ACC112 (cell line): Measurements from ENCODE around the gene CDH8.

Experiments
- H2AFZ ChIP-seq: fragments of 200-600 bp; sonication (generic); one replicate; pipeline ENCODE4 v1.6.0; 2017; ENCODE audit warnings: antibody characterized with exemption, low read length; ENCODE audit not compliant: unreplicated experiment
- H3K27ac ChIP-seq: fragments of 200-600 bp; sonication (generic); 2 replicates; pipeline ENCODE4 v1.5.1; 2014; ENCODE audit warnings: low read depth, mild to moderate bottlenecking, antibody characterized with exemption, low read length, moderate library complexity
- H3K27me3 ChIP-seq: fragments of 200-600 bp; sonication (generic); 2 replicates; pipeline ENCODE4 v1.6.1; 2014; ENCODE audit warnings: mild to moderate bottlenecking, antibody characterized with exemption, low read length, moderate library complexity, mixed read lengths; ENCODE audit not compliant: insufficient read depth
- H3K36me3 ChIP-seq: fragments of 200-600 bp; sonication (generic); 2 replicates; pipeline ENCODE4 v1.6.1; 2016; ENCODE audit warnings: mild to moderate bottlenecking, antibody characterized with exemption, low read length, moderate library complexity, mixed read lengths; ENCODE audit not compliant: insufficient read depth
- H3K4me1 ChIP-seq: fragments of 200-600 bp; sonication (generic); one replicate; pipeline ENCODE4 v1.6.1; 2016; ENCODE audit warnings: low read length, mixed read lengths; ENCODE audit not compliant: insufficient read depth, unreplicated experiment, control insufficient read depth
- H3K4me3 ChIP-seq: fragments of 200-600 bp; sonication (generic); 2 replicates; pipeline ENCODE4 v1.5.1; 2014; ENCODE audit warnings: mild to moderate bottlenecking, low read depth, low read length
- H3K79me2 ChIP-seq: fragments of 200-600 bp; sonication (generic); one replicate; pipeline ENCODE4 v1.6.0; 2016; ENCODE audit warnings: low read length; ENCODE audit not compliant: control insufficient read depth, unreplicated experiment, insufficient read depth

Gene CDH8

GRCh38 chr16:62033065-62033464, 3.2 kb downstream of the CDH8 start:
- no peak overlapping the region for H3K4me3 ChIP-seq
- H3K79me2 ChIP-seq, result no peaks in the 10 kb centered on the region
- H3K36me3 ChIP-seq, result no peaks in the 10 kb centered on the region
- H2AFZ ChIP-seq, result no peak overlapping the region
- no peak overlapping the region for H3K27ac ChIP-seq
- peaks cover 41% of the 10 kb centered on the region for H3K27me3 ChIP-seq
- no peaks in the 10 kb centered on the region for H3K4me1 ChIP-seq

- H3K36me3 ChIP-seq, result no peaks in the 10 kb centered on the region
- no peak overlapping the region for H3K4me3 ChIP-seq
- H3K4me1 ChIP-seq, result no peaks in the 10 kb centered on the region
- peaks cover 21% of the 10 kb centered on the region for H3K27me3 ChIP-seq
- H3K79me2 ChIP-seq, result no peaks in the 10 kb centered on the region
- no peak overlapping the region for H3K27ac ChIP-seq
- H2AFZ ChIP-seq, result no peak overlapping the region
Observed at GRCh38 chr16:62029947-62030346, 6.3 kb downstream of the CDH8 start.

- Histone ChIP-seq H2AFZ (no peak overlapping the region), H3K36me3 (no peaks in the 10 kb centered on the region), H3K27ac (no peak overlapping the region), H3K79me2 (no peaks in the 10 kb centered on the region), H3K27me3 (no peaks in the 10 kb centered on the region), H3K4me1 (no peaks in the 10 kb centered on the region), H3K4me3 (no peak overlapping the region)
Observed at GRCh38 chr16:62022688-62023087, 13.6 kb downstream of the CDH8 start.

GRCh38 chr16:62021161-62021581, 15.1 kb downstream of the CDH8 start:
- Histone ChIP-seq H3K36me3 (no peaks in the 10 kb centered on the region), H3K4me3 (no peak overlapping the region), H3K4me1 (no peaks in the 10 kb centered on the region), H3K79me2 (no peaks in the 10 kb centered on the region), H3K27me3 (no peaks in the 10 kb centered on the region), H3K27ac (no peak overlapping the region), H2AFZ (no peak overlapping the region)

- no peaks in the 10 kb centered on the region for H3K4me1 ChIP-seq
- H3K27ac ChIP-seq, result no peak overlapping the region
- H3K79me2 ChIP-seq, result no peaks in the 10 kb centered on the region
- H3K4me3 ChIP-seq, result no peak overlapping the region
- no peak overlapping the region for H2AFZ ChIP-seq
- H3K36me3 ChIP-seq, result no peaks in the 10 kb centered on the region
- H3K27me3 ChIP-seq, result no peaks in the 10 kb centered on the region
Observed at GRCh38 chr16:62020681-62021080, 15.6 kb downstream of the CDH8 start.

GRCh38 chr16:62019851-62020250, 16.4 kb downstream of the CDH8 start:
- Histone ChIP-seq H3K4me1 (no peaks in the 10 kb centered on the region), H3K36me3 (no peaks in the 10 kb centered on the region), H3K27me3 (no peaks in the 10 kb centered on the region), H3K4me3 (no peak overlapping the region), H3K27ac (no peak overlapping the region), H2AFZ (no peak overlapping the region), H3K79me2 (no peaks in the 10 kb centered on the region)

GRCh38 chr16:62018301-62019060, 17.8 kb downstream of the CDH8 start:
- Histone ChIP-seq H3K27ac (no peak overlapping the region), H3K27me3 (no peaks in the 10 kb centered on the region), H3K36me3 (no peaks in the 10 kb centered on the region), H3K4me1 (no peaks in the 10 kb centered on the region), H3K4me3 (no peak overlapping the region), H2AFZ (no peak overlapping the region), H3K79me2 (no peaks in the 10 kb centered on the region)

GRCh38 chr16:62014319-62014923, 21.8 kb downstream of the CDH8 start:
- no peak overlapping the region for H3K4me3 ChIP-seq
- no peak overlapping the region for H3K27ac ChIP-seq
- no peaks in the 10 kb centered on the region for H3K4me1 ChIP-seq
- no peaks in the 10 kb centered on the region for H3K27me3 ChIP-seq
- no peaks in the 10 kb centered on the region for H3K36me3 ChIP-seq
- H2AFZ ChIP-seq, result no peak overlapping the region
- H3K79me2 ChIP-seq, result no peaks in the 10 kb centered on the region

GRCh38 chr16:62010186-62010585, 26.1 kb downstream of the CDH8 start:
- H3K27ac ChIP-seq, result no peak overlapping the region
- no peak overlapping the region for H3K4me3 ChIP-seq
- no peaks in the 10 kb centered on the region for H3K27me3 ChIP-seq
- H3K79me2 ChIP-seq, result no peaks in the 10 kb centered on the region
- no peaks in the 10 kb centered on the region for H3K4me1 ChIP-seq
- H3K36me3 ChIP-seq, result no peaks in the 10 kb centered on the region
- no peak overlapping the region for H2AFZ ChIP-seq

- Histone ChIP-seq H3K27me3 (no peaks in the 10 kb centered on the region), H3K4me3 (no peak overlapping the region), H3K36me3 (no peaks in the 10 kb centered on the region), H3K79me2 (no peaks in the 10 kb centered on the region), H3K27ac (no peak overlapping the region), H2AFZ (no peak overlapping the region), H3K4me1 (no peaks in the 10 kb centered on the region)
Observed at GRCh38 chr16:61998460-61998859, 37.8 kb downstream of the CDH8 start.

- no peaks in the 10 kb centered on the region for H3K4me1 ChIP-seq
- no peaks in the 10 kb centered on the region for H3K27me3 ChIP-seq
- H3K27ac ChIP-seq, result no peak overlapping the region
- no peak overlapping the region for H2AFZ ChIP-seq
- no peaks in the 10 kb centered on the region for H3K79me2 ChIP-seq
- H3K36me3 ChIP-seq, result no peaks in the 10 kb centered on the region
- H3K4me3 ChIP-seq, result no peak overlapping the region
Observed at GRCh38 chr16:61993108-61993507, 43.1 kb downstream of the CDH8 start.
